Activated CD4-positive, alpha-beta T cell treated with anti-CD3 and anti-CD28 coated beads, Interleukin-2, amount 50 U/mL, for 24 hours (primary cell): ENCODE measurements around the gene SYNGAP1.
"Not testable (repeated sequence)": the region's sequence is repeated elsewhere in the genome, so short reads cannot be mapped to it uniquely, and the experiment has no call there.

Experiments used
- DNase-seq, 2 donors: peaks; one replicate each; pipeline ENCODE4 v3.0.0-alpha.2; 2020; ENCODE audit warnings: low read depth in 1 of 2, low spot score in 1 of 2

Gene SYNGAP1

DNA sequence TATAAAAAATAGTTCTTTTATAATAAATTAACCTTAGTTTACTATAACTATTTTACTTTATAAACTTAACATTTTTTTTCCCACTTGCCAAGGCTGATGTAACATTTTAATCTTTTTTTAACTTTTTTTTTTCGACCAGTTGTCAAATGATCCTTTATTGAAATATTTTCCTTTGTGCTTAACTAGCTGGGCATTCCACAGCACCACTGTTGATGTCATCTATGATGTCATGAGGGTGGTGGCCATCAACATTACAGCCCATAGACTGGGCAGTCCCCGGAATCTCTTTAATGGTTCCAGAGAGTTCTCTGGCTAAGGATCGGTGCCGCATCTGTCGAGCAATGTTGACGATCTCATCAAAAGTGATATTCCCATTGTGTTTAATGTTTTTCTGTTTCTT is 20.0 kb upstream of the SYNGAP1 start:
- DNase-seq = not testable (repeated sequence)

GRCh38 chr6:33404884-33405283 is 15.0 kb upstream of the SYNGAP1 start:
- DNase-seq = no peak

- DNase-seq = no peak
These were observed 14.4 kb upstream of the SYNGAP1 start for GRCh38 chr6:33405386-33405940.

DNA sequence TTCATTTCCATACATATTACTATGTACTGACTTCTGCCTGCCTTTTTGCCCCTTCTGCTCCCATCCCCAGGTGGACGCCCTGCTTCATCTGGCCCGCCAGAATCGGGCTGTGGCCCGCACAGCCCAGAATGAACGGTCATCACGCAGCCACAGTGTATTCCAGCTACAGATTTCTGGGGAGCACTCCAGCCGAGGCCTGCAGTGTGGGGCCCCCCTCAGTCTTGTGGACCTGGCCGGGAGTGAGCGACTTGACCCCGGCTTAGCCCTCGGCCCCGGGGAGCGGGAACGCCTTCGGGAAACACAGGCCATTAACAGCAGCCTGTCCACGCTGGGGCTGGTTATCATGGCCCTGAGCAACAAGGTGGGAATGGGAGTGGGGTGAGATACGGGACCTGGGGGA is 13.7 kb upstream of the SYNGAP1 start:
- DNase-seq = no peak

GRCh38 chr6:33407132-33407718 is 12.6 kb upstream of the SYNGAP1 start:
- no peak for DNase-seq

GRCh38 chr6:33410050-33410710 is 9.7 kb upstream of the SYNGAP1 start:
- DNase-seq = peak; percentile 89 to 97

- no peak for DNase-seq
These were observed 8.9 kb upstream of the SYNGAP1 start, which contains the start of gene PHF1 for GRCh38 chr6:33410711-33411631. PHF1 (plus strand) TSS chr6:33411014; CDS start chr6:33412264, 1,250 bp downstream.

GRCh38 chr6:33411632-33412005 is 8.2 kb upstream of the SYNGAP1 start:
- DNase-seq = no peak

DNA sequence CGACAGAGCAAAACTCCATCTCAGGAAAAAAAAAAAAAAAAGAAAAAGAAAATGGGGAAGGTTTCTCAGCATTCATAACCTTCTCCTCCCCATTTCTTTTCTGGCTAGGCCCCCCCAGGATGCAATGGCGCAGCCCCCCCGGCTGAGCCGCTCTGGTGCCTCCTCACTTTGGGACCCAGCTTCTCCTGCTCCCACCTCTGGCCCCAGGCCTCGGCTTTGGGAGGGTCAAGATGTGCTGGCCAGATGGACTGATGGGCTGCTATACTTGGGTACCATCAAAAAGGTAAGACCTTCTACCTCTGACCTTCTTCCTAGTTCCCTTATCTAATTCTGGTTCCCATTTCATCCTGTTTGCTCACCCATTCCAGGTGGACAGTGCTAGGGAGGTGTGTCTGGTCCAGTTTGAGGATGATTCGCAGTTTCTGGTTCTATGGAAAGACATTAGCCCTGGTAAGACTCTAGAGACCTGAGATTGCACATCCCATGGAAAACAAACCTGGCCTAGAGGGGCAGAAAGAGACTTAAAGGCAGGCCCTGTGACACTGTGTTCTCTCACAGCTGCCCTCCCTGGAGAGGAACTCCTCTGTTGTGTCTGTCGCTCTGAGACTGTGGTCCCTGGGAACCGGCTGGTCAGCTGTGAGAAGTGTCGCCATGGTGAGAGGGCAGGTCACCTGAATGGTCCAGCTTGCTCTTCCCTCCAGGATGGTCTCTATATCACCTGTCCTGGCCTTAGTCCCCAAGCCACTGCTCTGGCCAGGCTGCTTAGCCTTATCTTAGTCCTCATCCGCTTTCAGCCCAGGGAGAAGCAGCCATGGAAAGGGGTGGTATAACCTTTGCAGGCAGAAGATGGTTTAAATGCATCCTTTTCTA is 7.5 kb upstream of the SYNGAP1 start:
- no peak for DNase-seq

- no peak for DNase-seq
These were observed 6.4 kb upstream of the SYNGAP1 start for GRCh38 chr6:33413241-33414120.

GRCh38 chr6:33414592-33415271 is 5.1 kb upstream of the SYNGAP1 start:
- no peak for DNase-seq

GRCh38 chr6:33415831-33416230 is 4.0 kb upstream of the SYNGAP1 start:
- DNase-seq = no peak

GRCh38 chr6:33416386-33417127 is 3.3 kb upstream of the SYNGAP1 start:
- DNase-seq = no peak

- DNase-seq = no peak
These were observed 2.5 kb upstream of the SYNGAP1 start for GRCh38 chr6:33417128-33417902.

DNA sequence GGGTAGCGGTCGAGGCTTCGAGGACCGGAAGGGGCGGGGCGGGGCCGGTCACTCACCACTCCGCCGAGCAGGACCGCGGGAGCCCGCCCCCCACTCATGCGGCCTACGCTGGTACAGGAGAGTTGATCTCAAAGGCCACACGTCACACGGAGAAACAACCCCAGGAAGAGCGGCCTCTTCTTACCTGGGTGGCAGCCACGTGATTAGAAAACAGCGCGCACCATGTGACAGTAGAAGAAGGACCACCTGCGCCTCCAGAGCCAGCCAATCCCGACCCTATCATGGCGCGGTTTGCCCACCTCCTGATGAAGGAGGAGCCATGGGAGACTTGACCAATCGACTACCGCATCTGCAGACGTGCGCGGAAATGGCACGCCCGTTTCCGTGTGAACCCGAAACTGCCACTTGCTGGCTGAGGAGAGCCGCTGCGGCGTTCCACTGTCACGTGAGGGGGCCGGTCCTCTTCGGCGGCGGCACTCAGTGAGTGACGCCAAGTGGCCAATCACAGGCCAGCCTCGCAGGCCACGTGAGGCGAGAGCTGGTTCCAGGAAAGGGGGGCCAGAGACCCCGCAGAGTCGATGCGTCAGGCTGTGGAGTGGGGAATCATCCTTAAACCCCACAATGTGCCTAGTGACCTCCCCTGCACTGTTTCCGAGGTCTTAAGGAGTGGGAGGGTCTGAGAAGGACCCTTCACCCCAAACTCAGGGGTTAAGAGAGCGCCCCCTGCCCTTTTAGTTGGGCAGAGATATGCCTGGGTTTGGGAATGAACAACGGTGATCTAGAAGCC is 1.8 kb upstream of the SYNGAP1 start, which contains the start of gene CUTA:
TSS of gene CUTA (minus strand) at position 205 of the 787 bp plus-strand sequence. CDS start at position 98, 107 bp downstream.
- peak; percentile 89 to 98 for DNase-seq

GRCh38 chr6:33418690-33419291 is 1.1 kb upstream of the SYNGAP1 start:
- DNase-seq = peak in 1 of 2 donors; percentile 26
